ENCODE measurements around the gene BBS2.

- no peak for TF ChIP-seq POLR2A (IDR thresholded peaks at IDR 0.05; ENCODE audit: low read depth, low read length)
- TF ChIP-seq CHD1 (IDR thresholded peaks at IDR 0.05; ENCODE audit: low read depth, low read length) = no peak
- no peak for TF ChIP-seq BHLHE40 (IDR thresholded peaks at IDR 0.05; ENCODE audit: low read depth, low read length)
- TF ChIP-seq MXI1 (IDR thresholded peaks at IDR 0.05; ENCODE audit: borderline replicate concordance, low read depth, low read length) = no peak
- no peak for TF ChIP-seq CTCF (conservative IDR thresholded peaks at IDR 0.05; ENCODE audit: low read depth, low read length)
- no peak for TF ChIP-seq RAD21 (IDR thresholded peaks at IDR 0.05; ENCODE audit: low read length)
- TF ChIP-seq ELK1 (IDR thresholded peaks at IDR 0.05; ENCODE audit: borderline replicate concordance, low read depth, low read length) = no peak
- TF ChIP-seq CEBPB (IDR thresholded peaks at IDR 0.05; ENCODE audit: low read depth, low read length) = no peak
- no peak for TF ChIP-seq MAZ (IDR thresholded peaks at IDR 0.05; ENCODE audit: borderline replicate concordance, low read depth, low read length)
- no peak for TF ChIP-seq USF2 (IDR thresholded peaks at IDR 0.05; ENCODE audit: low read depth, low read length)
- no peak for TF ChIP-seq RCOR1 (IDR thresholded peaks at IDR 0.05; ENCODE audit: insufficient replicate concordance, low read length)
- no peak for TF ChIP-seq NFE2L2 (IDR thresholded peaks at IDR 0.05; ENCODE audit: low read depth, low read length)
These were observed 57.6 kb downstream of the BBS2 start for GRCh38 chr16:56462064-56462796.
